Stimulated activated CD8-positive, alpha-beta memory T cell treated with anti-CD3 and anti-CD28 coated beads, Interleukin-7, amount 100 ng/mL, for 24 hours (primary cell): ENCODE measurements around the gene OR5M8.

Source experiments
- DNase-seq: peaks from one replicate; pipeline ENCODE4 v3.0.0-alpha.2; 2020; ENCODE audit warnings: low read depth

Gene OR5M8

GRCh38 chr11:56491270-56491669 is at the start of gene OR5M8:
Gene OR5M8 (minus strand): TSS chr11:56491370. CDS start chr11:56491370, 0 bp downstream.
- DNase-seq: no peak

GRCh38 chr11:56533054-56533740 is 42.0 kb upstream of the OR5M8 start:
- DNase-seq: no peak

GRCh38 chr11:56531856-56532255 is 40.7 kb upstream of the OR5M8 start:
- no peak for DNase-seq

GRCh38 chr11:56522008-56522407 is 30.8 kb upstream of the OR5M8 start:
- DNase-seq: no peak

GRCh38 chr11:56513280-56513679 is 22.1 kb upstream of the OR5M8 start:
- no peak for DNase-seq

GRCh38 chr11:56509439-56509838 is 18.3 kb upstream of the OR5M8 start:
- DNase-seq: no peak

- no peak for DNase-seq
Measured at GRCh38 chr11:56497010-56497409, 5.8 kb upstream of the OR5M8 start.

GRCh38 chr11:56495117-56495516 is 3.9 kb upstream of the OR5M8 start:
- DNase-seq: no peak

GRCh38 chr11:56486801-56487200 is 4.4 kb downstream of the OR5M8 start:
- DNase-seq: no peak

GRCh38 chr11:56474729-56475235 is 16.4 kb downstream of the OR5M8 start:
- no peak for DNase-seq

GRCh38 chr11:56473252-56473651 is 17.9 kb downstream of the OR5M8 start, which contains the start of gene OR5M3:
Gene OR5M3 (minus strand): TSS chr11:56473352. CDS start chr11:56470497, 2,855 bp downstream.
- no peak for DNase-seq

- DNase-seq: no peak
Measured at GRCh38 chr11:56457076-56457475, 34.1 kb downstream of the OR5M8 start.

GRCh38 chr11:56453521-56453920 is 37.6 kb downstream of the OR5M8 start:
- DNase-seq: no peak
